HG03558 (cell line): ENCODE measurements around the gene CYB5B.

Experiments used
- ATAC-seq: cut with Tn5 transposase; IDR thresholded peaks from one replicate; pipeline ENCODE4 v1.9.1; 2021; ENCODE audit warnings: moderate number of reproducible peaks; ENCODE audit not compliant: unreplicated experiment; ENCODE audit errors: extremely low read depth

CYB5B gene

DNA sequence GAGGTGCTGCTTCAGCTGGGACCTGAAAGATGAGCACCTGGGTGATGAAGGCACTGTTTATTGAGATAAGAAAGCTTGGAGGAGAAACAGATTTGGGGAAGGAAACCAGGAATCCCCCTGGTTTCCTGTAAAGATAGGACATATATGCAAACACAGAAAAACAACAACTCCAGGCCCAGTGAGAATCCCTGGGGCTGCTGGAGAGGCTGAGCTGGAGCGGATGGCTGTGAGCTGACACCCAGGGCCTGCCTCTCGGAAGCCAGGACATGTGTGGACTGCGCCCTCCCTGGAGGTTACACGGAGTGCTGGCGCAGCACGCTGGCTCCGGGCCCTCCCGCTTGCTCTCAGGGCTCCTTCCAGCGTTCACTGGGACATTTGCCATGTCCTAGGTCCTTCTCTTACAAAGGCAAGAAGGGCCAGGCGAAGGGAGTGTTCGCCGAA is 57.5 kb downstream of the CYB5B start:
- no peak for ATAC-seq

- ATAC-seq, result no peak
Observed at GRCh38 chr16:69482410-69482991, 58.1 kb downstream of the CYB5B start.

DNA sequence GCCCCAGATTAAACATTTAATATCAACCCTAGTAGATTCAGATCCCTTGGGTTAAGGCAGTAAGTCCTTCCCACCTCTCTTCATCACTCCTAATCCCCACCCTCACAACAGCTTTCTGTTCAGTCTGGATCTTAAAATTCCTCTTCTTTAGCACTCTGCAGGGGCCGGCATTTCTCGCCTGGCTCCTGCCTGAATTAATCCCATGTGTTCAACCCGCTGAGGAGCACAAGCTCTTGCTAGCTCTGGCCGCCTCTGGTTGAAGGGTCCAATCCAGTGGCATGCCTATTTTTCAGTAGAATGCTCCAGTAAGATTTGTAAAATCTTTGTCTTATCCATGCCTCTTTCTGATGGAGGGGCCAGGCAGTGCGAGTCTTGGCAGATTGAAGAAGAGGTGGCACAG is 59.2 kb downstream of the CYB5B start:
- ATAC-seq, result no peak

DNA sequence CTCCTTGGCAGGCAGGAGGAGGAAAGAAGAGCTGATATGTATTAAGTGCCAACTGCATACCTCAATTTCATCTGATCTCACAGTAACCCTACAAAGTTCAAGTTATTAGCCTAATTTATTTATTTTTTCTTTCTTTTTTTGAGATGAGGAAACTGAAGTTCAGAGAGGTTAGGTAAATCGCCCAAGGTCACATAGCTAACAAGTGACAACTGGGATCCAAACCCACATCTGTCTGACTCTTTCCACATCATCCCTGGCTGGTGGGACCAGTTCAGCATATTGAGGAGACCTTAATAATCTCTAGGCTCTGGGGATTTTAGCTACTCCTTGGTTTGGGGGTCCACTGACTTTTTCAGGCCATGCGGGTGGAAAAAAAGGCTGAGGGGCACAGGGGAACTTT is 60.9 kb downstream of the CYB5B start:
- ATAC-seq, result no peak

- ATAC-seq, result no peak
Observed at GRCh38 chr16:69485816-69486215, 61.4 kb downstream of the CYB5B start.

DNA sequence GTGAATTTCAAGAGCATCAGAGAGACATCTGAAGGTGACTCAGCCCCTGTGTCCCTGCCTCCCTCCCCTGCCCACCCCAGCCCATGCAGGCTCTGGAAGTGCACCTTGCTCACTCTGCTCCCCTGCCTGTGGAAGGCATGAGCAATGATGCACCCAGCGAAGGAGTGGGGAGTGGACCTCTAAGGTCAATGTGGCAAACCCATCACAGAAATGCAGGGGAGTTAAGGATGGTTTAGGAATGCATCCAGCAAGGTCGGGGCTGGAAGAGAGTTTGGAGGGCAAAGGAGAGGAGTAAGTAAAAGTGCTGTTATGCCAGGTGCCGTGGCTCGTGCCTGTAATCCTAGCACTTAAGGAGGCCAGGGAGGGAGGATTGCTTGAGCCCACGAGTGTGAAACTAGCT is 61.9 kb downstream of the CYB5B start:
- no peak for ATAC-seq

DNA sequence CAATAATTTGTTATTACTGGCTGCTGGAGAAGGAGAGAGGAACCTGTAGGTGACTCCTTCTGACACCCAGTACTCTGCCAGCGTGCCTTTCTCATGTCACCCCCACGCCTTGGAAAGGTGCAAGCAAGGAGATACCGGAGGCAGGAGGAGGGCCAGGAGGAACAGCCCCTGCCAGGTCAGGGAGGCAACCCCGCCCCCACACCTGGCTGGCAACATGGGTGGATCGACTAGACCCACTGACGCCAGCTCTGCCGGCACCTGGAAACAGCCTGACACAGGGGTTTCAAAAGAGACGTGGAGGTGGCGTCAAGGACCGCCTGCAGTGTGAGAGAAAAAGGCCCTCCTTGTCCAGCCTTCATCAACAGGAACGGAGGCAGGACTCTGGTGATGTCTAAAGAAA is 62.3 kb downstream of the CYB5B start:
- ATAC-seq, result no peak

GRCh38 chr16:69490707-69491324 is 66.4 kb downstream of the CYB5B start:
- ATAC-seq, result no peak

GRCh38 chr16:69494991-69495392 is 70.6 kb downstream of the CYB5B start:
- ATAC-seq, result no peak

DNA sequence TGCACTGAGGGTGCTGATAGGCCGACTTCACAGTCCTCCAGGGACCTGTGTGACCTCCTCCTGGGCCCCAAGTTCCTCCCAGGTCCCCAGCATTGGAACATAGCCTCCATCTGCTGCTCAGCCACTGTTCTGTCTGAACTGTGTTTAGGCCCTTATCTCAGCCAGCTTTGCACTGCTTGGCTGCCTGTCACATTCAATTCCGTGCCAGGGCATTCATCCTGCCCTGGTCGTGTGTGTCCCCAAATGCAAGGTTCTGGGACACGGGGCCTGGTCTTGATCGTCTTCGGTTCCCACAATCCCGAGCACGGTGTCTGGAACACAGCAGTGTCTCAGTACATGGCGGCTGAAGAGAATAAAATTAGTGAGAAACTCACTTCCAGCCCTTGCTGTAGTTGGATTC is 71.4 kb downstream of the CYB5B start:
- no peak for ATAC-seq

DNA sequence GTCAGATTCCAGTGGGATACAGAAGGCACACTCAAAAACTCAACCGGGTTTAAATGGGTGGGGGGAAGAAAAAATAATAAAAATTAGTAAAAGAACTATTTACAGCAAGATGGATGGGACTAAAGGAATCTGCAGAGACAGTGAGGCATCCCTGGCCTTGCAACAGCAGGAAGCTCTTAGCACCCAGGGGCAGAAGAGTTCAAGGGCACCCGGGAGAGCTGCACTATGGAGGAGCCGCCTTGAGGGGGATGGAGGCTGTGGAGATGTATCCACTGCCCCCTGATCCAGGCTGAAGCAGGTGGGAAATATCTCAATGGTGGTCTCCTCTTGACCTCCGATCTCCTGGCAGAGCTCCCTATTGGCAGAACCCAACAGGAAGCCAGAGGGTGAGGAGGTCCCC is 72.0 kb downstream of the CYB5B start:
- ATAC-seq, result no peak

- ATAC-seq, result no peak
Observed at GRCh38 chr16:69496896-69497295, 72.5 kb downstream of the CYB5B start.

DNA sequence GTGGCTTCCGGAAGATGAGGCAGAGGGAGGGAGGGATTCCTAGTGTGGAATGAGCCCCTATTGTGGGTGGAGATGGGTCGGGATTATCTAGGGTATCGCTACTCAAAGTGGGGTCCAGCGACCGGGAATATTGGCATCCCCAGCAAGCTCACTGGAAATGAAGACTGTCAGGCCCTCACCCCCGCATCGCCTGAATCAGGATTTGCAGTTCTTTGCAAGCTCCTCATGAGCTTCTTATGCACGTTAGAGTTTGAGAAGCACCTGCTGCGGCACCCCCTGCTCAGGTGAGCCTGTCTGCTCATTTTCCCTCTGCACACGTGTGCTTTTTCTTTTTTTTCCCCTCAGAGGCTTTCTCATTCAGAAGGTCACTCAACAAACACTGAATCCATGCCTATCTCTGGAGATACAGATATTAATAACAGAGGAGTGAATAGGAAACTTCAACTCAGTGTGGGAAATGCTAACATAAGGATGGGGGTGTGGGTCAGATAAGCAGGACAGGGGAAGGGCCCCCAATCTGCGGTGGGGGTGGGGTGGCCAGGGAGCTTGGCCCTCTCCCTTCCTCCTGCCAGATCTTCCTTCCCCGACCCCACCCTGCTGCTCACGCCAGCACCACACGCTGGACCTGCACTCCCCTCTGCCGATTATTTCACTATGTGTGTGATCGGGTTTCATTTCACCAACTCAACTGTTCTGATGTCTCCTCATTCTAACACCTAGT is 73.6 kb downstream of the CYB5B start:
- no peak for ATAC-seq

GRCh38 chr16:69498926-69499325 is 74.5 kb downstream of the CYB5B start:
- ATAC-seq, result no peak

DNA sequence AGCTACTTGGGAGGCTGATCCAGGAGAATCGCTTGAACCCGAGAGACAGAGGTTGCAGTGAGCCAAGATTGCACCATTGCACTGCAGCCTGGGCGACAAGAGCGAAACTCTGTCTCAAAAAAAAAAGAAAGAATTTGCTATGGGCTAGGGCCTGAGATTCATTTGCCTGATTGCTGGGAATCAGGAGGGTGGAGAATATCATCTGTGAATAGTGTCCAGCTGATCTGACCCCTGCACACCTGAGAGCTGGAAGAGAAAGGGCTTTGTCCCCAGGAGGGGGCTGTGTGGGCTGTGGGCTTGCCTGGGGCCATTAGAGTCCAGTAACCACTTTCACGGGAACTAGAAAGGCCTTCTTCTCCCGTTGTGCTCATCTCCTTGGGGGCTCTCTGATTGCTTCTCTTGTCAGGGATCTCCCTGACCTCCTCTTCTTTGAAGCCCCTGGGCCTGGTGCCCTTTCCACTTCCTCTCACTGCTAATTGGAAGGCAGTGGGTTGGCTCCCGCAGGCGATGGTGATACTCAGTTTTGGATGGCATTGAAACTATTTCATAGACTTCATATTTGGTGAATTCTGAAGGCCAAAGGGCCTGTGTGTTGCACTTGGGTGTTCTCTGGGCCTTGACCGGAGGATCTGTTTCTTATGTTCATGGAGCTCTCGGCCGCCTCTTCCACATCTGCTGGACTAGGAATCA is 75.3 kb downstream of the CYB5B start:
- no peak for ATAC-seq

DNA sequence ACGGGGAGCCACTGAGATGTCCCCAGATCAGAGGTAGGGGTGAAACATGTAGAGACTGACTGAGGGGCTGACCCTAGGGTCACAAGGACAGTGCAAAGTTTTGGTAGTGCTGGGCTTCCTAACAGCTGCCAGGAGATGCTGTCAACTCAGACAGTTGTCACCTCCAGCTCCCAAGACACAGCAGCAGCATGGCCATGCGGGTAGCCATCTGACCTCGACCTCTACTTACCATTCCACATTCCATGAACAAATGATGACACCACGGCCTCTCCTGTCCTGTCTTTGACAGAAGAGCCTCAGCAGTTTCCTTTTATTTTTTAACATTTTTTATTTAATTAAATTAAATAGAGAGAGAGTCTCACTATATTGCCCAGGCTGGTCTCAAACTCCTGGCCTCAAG is 76.1 kb downstream of the CYB5B start:
- ATAC-seq, result no peak

- no peak for ATAC-seq
Observed at GRCh38 chr16:69501956-69502745, 77.7 kb downstream of the CYB5B start.

- no peak for ATAC-seq
Observed at GRCh38 chr16:69503244-69503643, 78.8 kb downstream of the CYB5B start.

DNA sequence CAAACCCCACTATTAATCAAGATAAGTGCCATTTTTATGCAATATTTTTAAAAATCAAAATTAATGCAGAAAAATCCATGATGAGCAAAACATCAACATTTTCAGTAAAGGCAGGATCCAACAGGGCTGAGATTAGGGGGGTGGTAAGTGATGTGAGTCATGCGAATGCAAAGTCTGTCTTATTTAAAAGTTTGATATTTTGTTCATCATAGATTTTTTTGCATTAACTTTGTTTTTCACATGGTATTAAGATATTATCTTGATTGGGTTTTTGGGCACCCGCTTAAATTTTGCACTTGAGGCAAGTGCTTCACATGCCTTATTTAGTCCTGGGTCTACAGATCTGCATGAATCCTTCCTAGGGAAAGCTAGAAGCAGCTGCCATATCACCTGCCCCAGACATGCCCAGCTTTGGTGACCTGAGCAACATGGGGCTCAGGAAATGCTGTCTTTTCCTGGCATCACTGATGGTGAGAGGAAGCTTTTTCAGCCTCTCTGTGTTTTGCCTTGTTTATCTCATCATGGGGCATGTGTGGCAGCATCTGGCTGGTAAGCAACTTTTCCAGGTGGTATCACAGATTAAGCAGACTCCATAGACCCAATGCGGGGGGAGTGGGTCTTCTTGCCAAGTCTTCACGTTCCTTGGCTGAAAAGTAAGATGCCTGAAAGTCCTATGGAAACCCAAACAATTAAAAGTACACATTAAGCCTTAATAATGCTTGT is 83.8 kb downstream of the CYB5B start:
- no peak for ATAC-seq

- ATAC-seq, result no peak
Observed at GRCh38 chr16:69509125-69509524, 84.7 kb downstream of the CYB5B start.
